ENCODE data around the gene C16orf87.

Gene C16orf87

GRCh38 chr16:46830417-46830901 lies 521 bp downstream of the C16orf87 start:
- peak in 1 of 2 experiments; percentile 10 for DNase-seq (ENCODE audit: low read depth in 1 of 2, low spot score in 1 of 2)
- H3K27ac ChIP-seq (replicated peaks), result peak overlapping the region; percentile 83
- no peaks in the 10 kb centered on the region for H3K27me3 ChIP-seq (ENCODE audit: insufficient read depth, poor library complexity, severe bottlenecking)
- TF ChIP-seq REST (IDR thresholded peaks at IDR 0.05; ENCODE audit: insufficient replicate concordance, low read depth), result no peak
- no peak; the same call in 1 of the 2 replicates for TF ChIP-seq SPI1 (IDR thresholded peaks at IDR 0.05; ENCODE audit: borderline replicate concordance, low read depth)
- TF ChIP-seq CTCF (IDR thresholded peaks at IDR 0.05; ENCODE audit: insufficient read depth, low read length), result no peak
- no peak for TF ChIP-seq POLR2AphosphoS5 (IDR thresholded peaks at IDR 0.05; ENCODE audit: low read depth)
- no peak for TF ChIP-seq GABPA (IDR thresholded peaks at IDR 0.05; ENCODE audit: low read depth)
- H3K4me3 ChIP-seq (replicated peaks; ENCODE audit: insufficient read depth, low read length), result peak overlapping the region; percentile 88

- no peak overlapping the region for H3K4me3 ChIP-seq (replicated peaks; ENCODE audit: insufficient read depth, low read length)
- no peak for DNase-seq (ENCODE audit: low read depth in 1 of 2, low spot score in 1 of 2)
Measured at GRCh38 chr16:46828943-46829342, 2.0 kb downstream of the C16orf87 start.

More at GRCh38 chr16:46828943-46829342, 2.0 kb downstream of the C16orf87 start:
- TF ChIP-seq CTCF (IDR thresholded peaks at IDR 0.05; ENCODE audit: insufficient read depth, low read length) (no peak), REST (IDR thresholded peaks at IDR 0.05; ENCODE audit: insufficient replicate concordance, low read depth) (no peak), GABPA (IDR thresholded peaks at IDR 0.05; ENCODE audit: low read depth) (no peak), SPI1 (IDR thresholded peaks at IDR 0.05; ENCODE audit: borderline replicate concordance, low read depth) (no peak), POLR2AphosphoS5 (IDR thresholded peaks at IDR 0.05; ENCODE audit: low read depth) (no peak)
- Histone ChIP-seq H3K27me3 (ENCODE audit: insufficient read depth, poor library complexity, severe bottlenecking) (no peaks in the 10 kb centered on the region), H3K27ac (replicated peaks) (no peak overlapping the region)

All from HL-60 (cell line).